Activated naive CD4-positive, alpha-beta T cell treated with anti-CD3 and anti-CD28 coated beads, Interleukin-2, amount 50 U/mL, for 72 hours (primary cell): ENCODE results near the gene TIMM22. TPM values are rescaled to one million over a fixed set of nuclear protein-coding genes. Genes with fewer than 3 reads are reported as not detected.
A peak's percentile ranks its signal among the peaks of the same experiment; 100 is the strongest.

Experiments
- ATAC-seq, 2 donors: fragments of 150-1000 bp; cut with Tn5 transposase; 2 replicates each; pipeline ENCODE4 v1.10.0; 2021; ENCODE audit warnings: mild to moderate bottlenecking in 2 of 2, moderate library complexity in 2 of 2
- DNase-seq, 2 donors: peaks; one replicate each; pipeline ENCODE4 v3.0.0; 2021 to 2022; ENCODE audit warnings: low spot score in 2 of 2
- H3K27ac Mint-ChIP-seq, 2 donors: one replicate each; pipeline ENCODE4 v1.8.0; 2022; ENCODE audit warnings: mild to moderate bottlenecking in 2 of 2, mixed read lengths in 2 of 2
- H3K36me3 Mint-ChIP-seq, 2 donors: one replicate each; pipeline ENCODE4 v1.8.0; 2022; ENCODE audit warnings: mixed read lengths in 2 of 2
- H3K9me3 Mint-ChIP-seq, 2 donors: one replicate each; pipeline ENCODE4 v1.8.0; 2022; ENCODE audit warnings: mixed read lengths in 2 of 2
- total RNA-seq, 2 donors: library from RNA; stranded (reverse); gene quantifications; one replicate each; pipeline ENCODE4 v1.2.3, GENCODE V29; 2022

Gene TIMM22
- total RNA-seq, 2 donors from 2014 or later = 2.4 to 10.0 TPM

DNA sequence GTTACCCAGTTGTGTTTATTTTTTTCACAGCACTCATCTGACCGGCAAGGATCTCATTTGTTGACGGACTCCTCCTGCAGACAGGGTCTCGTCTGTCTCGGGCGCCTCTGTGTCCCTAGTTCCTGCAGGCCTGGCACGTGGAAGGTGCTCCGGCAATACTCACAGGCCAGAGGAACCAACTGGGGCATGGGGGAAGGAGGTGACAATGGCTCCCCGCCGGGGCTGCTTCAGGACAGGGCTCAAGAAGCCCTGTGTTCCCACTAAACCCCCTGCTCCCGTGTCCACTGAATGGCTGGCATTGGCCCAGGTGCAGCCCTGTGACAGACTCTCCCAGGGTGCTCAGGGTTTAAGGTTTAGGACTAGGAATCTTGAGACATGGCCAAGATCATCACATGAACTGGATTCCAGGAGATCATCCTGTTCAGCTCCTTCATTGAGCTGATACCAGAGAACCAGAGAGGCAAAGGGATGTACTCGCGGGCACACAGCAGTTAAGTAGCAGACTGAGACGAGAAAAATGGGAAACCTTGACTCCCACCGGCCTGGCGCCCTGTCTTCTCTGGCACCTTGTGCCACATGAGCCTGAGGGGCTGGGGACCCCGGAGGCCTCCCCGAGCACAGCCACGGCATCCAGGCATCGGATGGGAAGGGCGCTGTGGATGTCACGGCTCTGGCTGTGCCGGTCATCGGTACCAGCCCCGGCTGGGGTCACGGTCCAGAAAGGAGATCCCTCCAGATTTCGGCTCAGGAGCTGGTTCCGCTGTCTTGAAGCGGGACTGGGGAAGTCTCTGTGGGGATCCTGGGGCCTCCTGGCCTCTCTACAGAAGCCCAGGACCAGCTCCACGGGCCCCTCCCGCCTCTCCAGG, 29.0 kb downstream of the TIMM22 start:
- no peaks in the 10 kb centered on the region for H3K36me3 Mint-ChIP-seq
- no peaks in the 10 kb centered on the region for H3K9me3 Mint-ChIP-seq
- DNase-seq = no peak
- no peak for ATAC-seq
- peak overlapping the region in 1 of 2 donors; percentile 2 for H3K27ac Mint-ChIP-seq

DNA sequence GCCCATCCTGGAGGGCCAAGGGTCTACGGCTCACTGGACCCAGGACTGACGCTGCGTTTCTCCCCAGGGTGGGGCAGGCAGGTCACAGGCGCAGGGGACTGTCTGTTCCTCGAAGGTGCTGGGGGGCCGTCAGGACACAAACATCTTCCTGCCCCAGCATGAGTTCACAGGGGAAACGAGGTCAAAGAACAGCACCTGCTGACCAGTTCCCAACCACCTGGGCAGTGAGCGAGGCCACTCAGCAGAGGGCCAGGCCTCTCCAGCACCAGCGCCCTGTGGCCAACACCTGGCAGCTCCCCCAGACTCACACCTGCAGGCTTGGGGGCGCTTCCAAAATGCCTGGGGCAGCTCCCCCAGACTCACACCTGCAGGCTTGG, 29.7 kb downstream of the TIMM22 start:
- no peak for DNase-seq
- Mint-ChIP-seq H3K27ac (no peak overlapping the region), H3K36me3 (no peaks in the 10 kb centered on the region), H3K9me3 (no peaks in the 10 kb centered on the region)
- ATAC-seq = no peak

DNA sequence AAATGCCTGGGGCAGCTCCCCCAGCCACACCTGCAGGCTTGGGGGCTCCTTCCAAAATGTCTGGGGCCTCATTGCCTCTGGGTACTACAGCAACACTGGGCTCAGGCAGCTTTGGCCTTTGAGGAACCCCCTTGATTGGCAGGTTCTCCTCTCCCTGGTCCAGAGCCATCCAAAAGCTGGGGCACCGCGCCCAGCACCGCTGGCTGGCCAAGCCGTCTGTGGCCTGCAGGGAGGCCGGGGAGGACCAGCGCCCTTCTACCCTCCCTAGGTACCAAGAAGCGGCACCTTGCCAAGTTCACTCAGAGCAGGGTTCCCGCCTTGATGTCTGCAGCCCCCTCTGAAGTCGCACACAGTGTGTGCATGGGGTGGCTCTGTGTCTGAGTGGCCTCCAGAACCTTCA, 30.1 kb downstream of the TIMM22 start:
- H3K27ac Mint-ChIP-seq = no peak overlapping the region
- no peaks in the 10 kb centered on the region for H3K36me3 Mint-ChIP-seq
- H3K9me3 Mint-ChIP-seq = no peaks in the 10 kb centered on the region
- ATAC-seq (no peak), DNase-seq (no peak)

DNA sequence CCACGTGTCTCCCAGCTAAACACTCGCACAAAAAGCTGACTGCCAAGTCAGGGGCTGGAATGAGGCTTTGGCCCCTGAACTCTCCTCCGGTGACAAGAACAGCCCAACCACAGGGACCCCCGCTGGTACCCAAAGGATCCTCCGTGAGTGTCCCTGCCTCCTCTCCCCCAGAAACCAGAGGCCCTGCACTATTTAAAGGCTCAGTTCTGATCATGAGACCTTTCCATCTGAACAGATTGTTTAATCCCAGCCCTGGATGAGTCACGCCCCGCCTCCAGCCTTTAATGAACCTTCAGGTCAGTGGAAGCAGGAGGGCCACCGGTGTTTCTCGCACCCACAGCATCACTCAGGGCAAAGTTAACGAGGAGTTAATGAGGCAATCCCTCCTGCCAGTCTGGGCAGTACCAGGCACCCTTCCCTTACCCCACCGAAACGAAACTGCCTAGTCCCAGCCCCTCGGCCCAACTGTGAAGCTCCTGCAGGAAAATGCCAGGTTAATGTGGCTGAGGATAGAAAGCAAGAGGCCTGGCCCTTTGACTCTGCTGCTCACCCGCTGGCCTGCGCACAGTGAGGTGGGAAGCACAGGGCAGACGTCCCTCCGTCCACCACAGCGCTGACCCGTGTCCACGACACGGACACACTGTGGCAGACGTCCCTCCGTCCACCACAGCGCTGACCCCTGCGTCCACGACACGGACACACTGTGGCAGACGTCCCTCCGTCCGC, 32.4 kb downstream of the TIMM22 start:
- Mint-ChIP-seq H3K36me3 (no peaks in the 10 kb centered on the region), H3K27ac (peak overlapping the region in 1 of 2 donors; percentile 50), H3K9me3 (no peaks in the 10 kb centered on the region)
- ATAC-seq (no peak), DNase-seq (no peak)

DNA sequence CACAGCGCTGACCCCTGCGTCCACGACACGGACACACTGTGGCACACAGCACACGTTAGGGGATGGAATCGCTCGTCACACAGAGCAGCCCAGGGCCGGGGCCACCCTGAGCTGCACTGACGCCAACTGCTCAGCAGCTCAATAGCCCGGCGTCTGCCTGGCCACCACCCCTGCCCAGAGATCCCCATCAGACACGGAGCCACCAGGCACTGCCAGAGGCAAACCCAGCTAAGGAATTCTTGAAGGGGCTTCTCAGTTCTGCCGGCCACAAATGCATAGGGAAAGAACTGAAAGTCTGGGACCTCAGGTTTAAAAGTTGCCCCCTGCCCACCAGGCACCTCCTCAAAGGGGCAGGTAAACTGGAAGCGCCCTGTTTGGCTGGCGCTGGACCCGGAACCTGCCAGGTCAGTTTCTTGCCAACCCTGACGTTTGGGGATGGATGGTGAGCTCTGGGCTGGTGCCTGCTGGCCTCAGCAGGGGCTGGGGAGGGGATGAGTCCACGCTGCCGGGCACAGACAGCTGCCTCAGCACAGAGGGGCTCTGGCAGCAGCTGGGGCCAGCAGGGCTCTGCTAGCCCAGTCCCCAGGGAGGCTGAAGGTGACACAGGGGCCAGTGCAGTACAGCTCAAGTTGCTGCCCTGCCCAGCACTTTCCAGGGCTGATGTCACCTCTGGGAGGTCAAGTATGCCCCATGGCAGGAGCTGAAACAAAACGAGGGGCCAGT, 33.2 kb downstream of the TIMM22 start:
- peak overlapping the region in 1 of 2 donors; percentile 49 for H3K27ac Mint-ChIP-seq
- no peaks in the 10 kb centered on the region for H3K9me3 Mint-ChIP-seq
- no peaks in the 10 kb centered on the region for H3K36me3 Mint-ChIP-seq
- DNase-seq = no peak
- ATAC-seq = no peak

DNA sequence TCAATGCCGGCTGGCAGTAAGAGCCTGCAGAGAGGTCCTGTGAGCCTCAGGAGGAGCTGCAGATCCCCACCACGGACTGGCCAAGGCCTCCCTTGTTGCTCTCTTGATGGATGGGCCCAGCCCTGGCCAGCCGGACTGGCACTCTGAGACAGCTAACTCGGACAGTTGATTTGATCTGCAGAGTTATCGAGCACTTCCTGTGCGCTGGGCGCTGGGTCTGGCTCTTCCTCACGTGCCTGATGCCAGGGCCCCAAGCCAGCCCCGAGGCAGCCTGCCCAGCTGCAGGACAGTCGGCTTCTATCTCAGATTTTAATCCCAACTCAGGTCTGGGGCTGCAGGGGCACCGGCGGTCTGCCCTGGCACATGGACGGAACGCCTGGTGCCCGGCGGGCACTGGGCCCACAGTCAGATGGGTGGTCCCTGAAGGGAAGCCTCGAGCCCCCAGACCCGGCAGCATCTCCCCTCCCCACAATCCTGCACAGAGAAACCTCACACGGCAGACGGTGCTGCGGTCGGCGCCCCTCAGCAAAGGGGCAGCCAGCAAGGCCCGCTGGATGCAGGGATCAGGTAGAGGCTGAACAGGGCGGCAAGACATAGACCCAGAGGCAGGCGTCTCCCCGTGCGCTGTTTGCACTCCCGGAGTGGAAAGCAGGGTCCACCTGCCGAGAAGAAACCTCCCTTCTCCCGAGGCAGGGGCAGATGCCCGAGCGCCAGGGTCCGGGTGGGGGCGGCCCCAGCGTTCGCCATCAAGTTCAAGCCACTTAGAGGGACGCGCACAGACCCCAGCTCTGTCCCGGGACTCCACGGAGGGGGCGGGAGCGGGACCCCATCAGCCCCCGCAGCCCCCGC, 34.0 kb downstream of the TIMM22 start:
- no peak for ATAC-seq
- no peak for DNase-seq
- Mint-ChIP-seq H3K27ac (peak overlapping the region in 1 of 2 donors; percentile 49), H3K9me3 (no peaks in the 10 kb centered on the region), H3K36me3 (no peaks in the 10 kb centered on the region)

DNA sequence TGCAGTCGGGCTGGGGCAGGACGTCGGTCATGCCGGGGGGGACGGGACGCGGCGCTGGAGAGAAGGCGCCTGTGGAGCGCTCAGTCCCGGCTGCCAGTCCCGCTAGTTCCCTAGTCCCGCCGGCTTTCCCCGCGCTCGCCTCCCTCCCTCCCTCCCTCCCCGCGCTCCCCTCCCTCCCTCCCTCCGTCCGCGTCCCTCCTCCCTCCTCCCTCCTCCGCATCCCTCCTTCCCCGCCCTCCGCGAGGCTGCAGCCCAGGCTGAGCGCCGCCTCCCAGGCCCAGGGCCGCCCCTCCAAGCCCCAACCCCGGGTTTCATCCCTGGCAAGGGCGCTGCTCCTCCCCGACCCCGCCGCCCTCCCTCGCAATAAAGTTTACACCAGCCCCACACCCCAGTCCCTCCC, 34.8 kb downstream of the TIMM22 start:
- Mint-ChIP-seq H3K36me3 (no peaks in the 10 kb centered on the region), H3K9me3 (no peaks in the 10 kb centered on the region), H3K27ac (no peak overlapping the region)
- DNase-seq (no peak), ATAC-seq (no peak)

DNA sequence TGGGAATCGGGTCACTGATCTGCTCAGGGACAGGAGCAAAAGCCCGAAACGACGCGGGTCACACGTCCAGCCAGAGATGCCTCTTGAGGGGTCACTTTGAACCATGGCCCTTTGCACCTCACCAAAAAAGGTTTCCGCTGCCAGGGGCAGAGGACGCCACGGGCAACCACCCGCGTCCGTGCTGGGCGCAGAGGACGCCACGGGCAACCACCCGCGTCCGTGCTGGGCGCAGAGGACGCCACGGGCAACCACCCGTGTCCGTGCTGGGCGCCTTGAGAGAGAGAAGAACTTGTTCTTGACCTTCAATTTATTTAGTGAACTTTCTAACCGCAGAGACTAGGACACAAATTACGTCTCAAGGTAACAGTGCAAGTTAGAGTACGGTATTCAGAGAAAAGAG, 35.5 kb downstream of the TIMM22 start:
- DNase-seq (no peak), ATAC-seq (no peak)
- Mint-ChIP-seq H3K36me3 (no peaks in the 10 kb centered on the region), H3K27ac (no peak overlapping the region), H3K9me3 (no peaks in the 10 kb centered on the region)

DNA sequence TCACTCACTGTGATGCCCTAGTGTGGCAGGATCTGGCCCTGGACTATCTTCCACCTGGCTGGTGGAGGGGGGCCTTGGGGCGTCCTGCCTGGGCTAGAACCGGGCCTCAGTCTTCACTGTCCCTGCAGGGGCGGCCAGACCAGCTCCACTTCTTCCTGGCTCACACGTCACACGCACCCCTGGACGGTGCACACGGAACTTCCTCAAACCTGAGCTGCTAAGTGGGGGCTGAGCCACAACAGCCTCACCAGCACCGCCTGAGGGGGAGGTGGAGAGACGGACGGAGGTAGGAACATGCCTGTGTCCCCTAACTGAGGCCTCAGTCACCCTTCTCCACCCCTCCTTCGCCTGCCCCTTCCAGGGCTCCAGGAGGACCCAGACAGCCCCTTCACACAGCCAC, 36.6 kb downstream of the TIMM22 start:
- Mint-ChIP-seq H3K36me3 (no peaks in the 10 kb centered on the region), H3K9me3 (no peaks in the 10 kb centered on the region), H3K27ac (no peak overlapping the region)
- DNase-seq (no peak), ATAC-seq (no peak)

DNA sequence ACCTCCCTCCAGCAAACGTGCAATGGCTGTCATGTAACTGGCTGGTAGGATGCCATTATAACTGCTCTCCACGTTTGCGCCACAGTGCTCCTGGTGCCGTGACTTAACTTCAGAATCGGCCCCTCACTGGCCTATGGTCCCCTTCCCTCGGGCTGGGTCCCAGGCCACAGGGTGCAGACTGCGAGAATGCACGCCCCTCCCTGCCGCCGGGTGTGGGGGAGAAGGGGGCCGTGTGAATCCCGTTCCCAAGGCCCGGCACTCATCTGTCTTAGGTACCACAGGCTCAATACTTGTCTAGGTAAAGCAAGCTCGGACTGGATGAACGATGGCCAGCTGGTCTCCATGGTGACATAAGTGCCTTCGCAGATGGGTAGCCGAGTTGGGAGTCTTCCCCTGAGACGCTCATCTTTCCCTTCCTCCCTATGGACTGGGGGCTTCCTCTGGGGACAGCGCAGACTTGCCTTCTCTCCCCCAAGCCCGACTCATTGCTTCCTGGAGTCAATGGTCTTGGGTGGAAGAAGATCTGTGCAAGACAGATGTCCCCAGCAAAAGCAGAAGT, 37.8 kb downstream of the TIMM22 start:
- no peaks in the 10 kb centered on the region for H3K36me3 Mint-ChIP-seq
- ATAC-seq (no peak), DNase-seq (no peak)
- no peak overlapping the region for H3K27ac Mint-ChIP-seq
- H3K9me3 Mint-ChIP-seq = no peaks in the 10 kb centered on the region

DNA sequence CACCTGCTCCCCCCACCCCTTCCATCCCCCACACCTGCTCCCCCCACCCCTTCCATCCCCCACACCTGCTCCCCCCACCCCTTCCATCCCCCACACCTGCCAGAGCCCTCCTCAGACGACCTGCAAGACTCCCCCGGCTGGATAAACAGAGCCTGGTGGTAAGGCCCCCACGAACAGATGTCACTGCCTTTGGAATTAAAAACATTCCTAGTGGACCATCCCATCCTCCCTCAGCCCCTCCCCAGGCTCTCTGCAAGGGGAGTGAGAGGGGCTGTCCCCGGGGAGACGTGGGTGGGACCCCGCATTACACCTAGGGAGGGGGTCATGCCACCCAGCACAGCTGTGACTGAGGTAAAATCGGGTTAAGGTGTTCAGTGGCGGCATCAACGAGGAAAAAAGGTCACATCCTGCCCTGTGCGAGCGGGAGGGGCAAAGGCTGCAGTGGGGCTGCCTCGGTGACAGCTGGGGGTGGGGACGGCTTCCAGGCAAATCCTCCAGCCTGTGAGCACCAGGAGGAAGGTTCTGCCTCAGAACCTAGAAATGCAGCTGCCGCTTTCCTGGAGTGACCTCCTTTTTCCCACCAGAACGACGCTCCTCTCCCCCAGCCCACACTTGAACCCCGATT, 38.7 kb downstream of the TIMM22 start:
- DNase-seq (no peak), ATAC-seq (no peak)
- Mint-ChIP-seq H3K27ac (no peak overlapping the region), H3K9me3 (no peaks in the 10 kb centered on the region), H3K36me3 (no peaks in the 10 kb centered on the region)

DNA sequence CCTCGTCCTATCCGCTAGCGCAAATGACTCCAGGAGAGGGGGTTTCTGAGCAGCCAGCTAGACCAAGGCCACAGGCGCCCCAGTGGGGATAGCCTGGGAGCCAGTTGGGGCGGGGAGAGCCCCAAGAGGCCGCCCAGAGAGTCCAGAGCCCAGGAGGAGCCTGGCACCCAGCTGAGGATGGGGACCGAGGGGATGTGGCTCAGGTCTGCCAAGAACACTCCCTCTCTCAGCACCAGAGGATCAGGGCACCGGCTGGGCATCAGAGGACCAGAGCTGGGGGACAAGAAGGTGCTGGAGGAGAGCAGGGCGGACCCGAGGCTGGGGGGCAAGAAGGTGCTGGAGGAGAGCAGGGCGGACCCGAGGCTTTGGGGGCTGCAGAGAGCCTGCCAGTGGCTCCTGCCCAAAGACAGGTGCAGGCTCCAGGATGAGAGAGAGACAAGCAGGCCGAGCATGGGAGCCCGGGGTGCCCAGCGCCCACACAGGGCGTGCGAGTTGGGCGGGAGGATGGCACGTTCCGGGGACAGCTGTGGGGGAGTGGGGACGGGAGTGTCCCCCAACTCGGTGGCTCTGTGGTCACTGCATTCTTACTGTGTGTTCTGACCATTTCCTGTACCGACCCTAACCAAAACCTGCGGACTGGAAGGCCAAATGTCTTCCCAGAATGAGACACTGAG, 39.4 kb downstream of the TIMM22 start:
- ATAC-seq (no peak), DNase-seq (no peak)
- H3K36me3 Mint-ChIP-seq = no peaks in the 10 kb centered on the region
- H3K27ac Mint-ChIP-seq = peak overlapping the region in 1 of 2 donors; percentile 26
- H3K9me3 Mint-ChIP-seq = no peaks in the 10 kb centered on the region

DNA sequence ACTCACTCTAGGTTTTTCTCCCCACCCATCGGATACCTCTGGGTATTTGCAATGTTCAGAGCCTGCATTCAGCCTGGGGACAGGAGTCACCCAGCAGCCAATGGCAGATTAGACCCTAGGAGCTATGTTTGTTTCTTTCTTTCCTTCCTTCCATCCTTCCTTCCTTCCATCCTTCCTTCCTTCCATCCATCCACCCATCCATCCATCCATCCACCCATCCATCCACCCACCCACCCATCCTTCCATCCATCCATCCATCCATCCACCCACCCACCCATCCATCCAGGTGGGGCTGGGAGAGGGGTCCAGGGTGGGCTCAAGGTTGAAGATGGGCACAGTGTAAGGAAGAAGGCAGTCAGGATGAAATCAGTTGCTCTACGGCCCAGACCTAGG, 39.9 kb downstream of the TIMM22 start:
- ATAC-seq = no peak
- H3K36me3 Mint-ChIP-seq = peaks cover 0 to 2% of the 10 kb centered on the region in 2 donors

DNA sequence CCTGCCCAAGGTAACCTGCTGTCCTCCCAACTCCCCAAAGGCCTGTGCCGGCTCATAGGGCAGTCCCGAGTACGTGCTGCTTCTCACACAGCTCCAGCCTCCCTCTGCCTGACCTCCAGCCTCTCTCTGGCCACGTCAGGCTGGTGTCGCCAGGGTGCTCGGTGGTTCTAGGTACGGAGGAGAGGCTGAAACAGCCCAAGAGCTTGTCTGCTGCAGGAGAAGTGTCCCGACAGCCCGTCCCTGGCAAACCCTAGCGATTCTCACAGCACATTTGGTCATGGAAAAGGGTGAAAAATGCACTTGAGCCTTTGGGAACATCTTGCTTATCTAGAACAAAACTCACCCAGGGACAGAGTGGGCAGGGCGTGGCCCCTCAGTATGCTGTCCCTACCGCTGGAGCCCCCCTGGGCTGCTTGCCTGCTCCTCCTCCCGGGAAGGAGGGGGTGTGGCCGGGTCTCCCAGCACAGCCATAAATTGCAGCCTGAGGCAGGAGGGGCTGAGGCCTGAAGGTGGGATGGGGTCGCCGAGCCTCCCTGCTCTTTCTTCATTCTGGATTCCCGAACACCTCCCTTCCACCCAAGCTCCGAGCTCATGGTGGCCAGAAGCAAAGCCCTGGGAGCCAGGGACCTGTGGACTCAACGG, 40.4 kb downstream of the TIMM22 start:
- H3K27ac Mint-ChIP-seq = no peak overlapping the region
- ATAC-seq = no peak
- peaks cover 0 to 6% of the 10 kb centered on the region in 2 donors for H3K9me3 Mint-ChIP-seq
- peaks cover under 1 to 7% of the 10 kb centered on the region in 2 donors for H3K36me3 Mint-ChIP-seq
- no peak for DNase-seq

More for the DNA sequence above, 39.9 kb downstream of the TIMM22 start:
- no peak for DNase-seq
- Mint-ChIP-seq H3K27ac (peak overlapping the region in 1 of 2 donors; percentile 26), H3K9me3 (peaks cover 0 to 1% of the 10 kb centered on the region in 2 donors)
